H1 (cell line): Measurements from ENCODE around the gene SIN3B. TPM values are rescaled to one million over a fixed set of nuclear protein-coding genes. Genes with fewer than 3 reads are reported as not detected.

Experiments used
- CTCF ChIA-PET: fragments of 300-600 bp; sonication (Branson Sonifier 250); formaldehyde crosslinking; loops from one replicate; lab custom pipeline; 2021; ENCODE audit not compliant: partially characterized antibody; lab: Charles Lee
- POLR2A ChIA-PET: fragments of 300-600 bp; sonication (Branson Sonifier 250); formaldehyde crosslinking; loops from one replicate; lab custom pipeline; 2021; ENCODE audit warnings: inconsistent platforms; ENCODE audit not compliant: partially characterized antibody; lab: Charles Lee
- DNase-seq, 2 experiments: peaks; one replicate each; pipeline versions ENCODE4 v3.0.0 to v3.0.0-alpha.2; 2010 to 2022; ENCODE audit warnings: low spot score in 2 of 2, low read depth in 1 of 2, mixed read lengths in 1 of 2
- FAIRE-seq: peaks from 2 replicates; lab custom pipeline; 2011; peaks lifted over from hg19 to GRCh38; lab: Jason Lieb, UNC
- H2AFZ ChIP-seq: 2 replicates; pipeline ENCODE4 v1.8.1; 2012; ENCODE audit warnings: low read length, inconsistent platforms
- H2AK5ac ChIP-seq: 2 replicates; pipeline ENCODE4 v1.6.1; 2013; ENCODE audit warnings: low read depth, low read length
- H2BK120ac ChIP-seq: replicated peaks from 2 replicates; pipeline ENCODE3; 2013; ENCODE audit warnings: low read depth, low read length, inconsistent platforms
- H2BK12ac ChIP-seq: 2 replicates; pipeline ENCODE4 v1.6.1; 2013; ENCODE audit warnings: low read depth, low read length
- H2BK15ac ChIP-seq: 2 replicates; pipeline ENCODE4 v1.6.1; 2013; ENCODE audit warnings: low read length
- H2BK20ac ChIP-seq: 2 replicates; pipeline ENCODE4 v1.6.1; 2013; ENCODE audit warnings: low read length
- H2BK5ac ChIP-seq: 2 replicates; pipeline ENCODE4 v1.6.1; 2013; ENCODE audit warnings: low read depth, low read length
- H3K14ac ChIP-seq: 2 replicates; pipeline ENCODE4 v1.6.1; 2013; ENCODE audit warnings: inconsistent platforms; ENCODE audit not compliant: insufficient read length
- H3K18ac ChIP-seq: 2 replicates; pipeline ENCODE4 v1.6.1; 2013; ENCODE audit warnings: low read length; ENCODE audit errors: extremely low read depth
- H3K23ac ChIP-seq: 2 replicates; pipeline ENCODE4 v1.6.1; 2013; ENCODE audit warnings: inconsistent platforms; ENCODE audit not compliant: insufficient read length
- H3K23me2 ChIP-seq: 2 replicates; pipeline ENCODE4 v1.6.1; 2013; ENCODE audit warnings: low read depth, low read length
- H3K27ac ChIP-seq: 2 replicates; pipeline ENCODE4 v1.6.1; 2011; ENCODE audit warnings: low read depth, low read length, inconsistent platforms
- H3K27me3 ChIP-seq, 4 experiments: replicated peaks in 1 of 4; 1 replicate in 1 of 4; 2 replicates in 3 of 4; pipeline versions ENCODE4 v1.6.1 to v1.8.1; 2011 to 2013; ENCODE audit warnings: low read length in 3 of 4, mild to moderate bottlenecking in 3 of 4, inconsistent platforms in 2 of 4, mixed read lengths in 2 of 4, moderate library complexity in 1 of 4; ENCODE audit not compliant: control insufficient read depth in 3 of 4, insufficient read depth in 3 of 4; ENCODE audit errors: extremely low read depth in 1 of 4
- H3K36me3 ChIP-seq, 4 experiments: 2 replicates each; pipeline versions ENCODE4 v1.6.1 to v1.8.1; 2011 to 2013; ENCODE audit warnings: mild to moderate bottlenecking in 4 of 4, low read length in 3 of 4, moderate library complexity in 2 of 4, control low read depth in 1 of 4, inconsistent platforms in 1 of 4; ENCODE audit not compliant: insufficient read depth in 4 of 4, control insufficient read depth in 2 of 4
- H3K4ac ChIP-seq: replicated peaks from 2 replicates; pipeline ENCODE3; 2013; ENCODE audit warnings: low read length, low read depth, mixed read lengths, inconsistent platforms; ENCODE audit not compliant: insufficient read length
- H3K4me1 ChIP-seq, 4 experiments: replicated peaks in 1 of 4; 1 replicate in 1 of 4; 2 replicates in 3 of 4; pipeline versions ENCODE4 v1.6.1 to v1.8.1; 2011 to 2013; ENCODE audit warnings: low read length in 3 of 4, inconsistent platforms in 2 of 4, mixed read lengths in 1 of 4; ENCODE audit not compliant: insufficient read depth in 4 of 4, control insufficient read depth in 3 of 4
- H3K4me2 ChIP-seq, 2 experiments: 2 replicates each; pipeline versions ENCODE4 v1.6.1 to v1.8.1; 2011 to 2013; ENCODE audit warnings: low read depth in 2 of 2, low read length in 2 of 2, control low read depth in 1 of 2, inconsistent platforms in 1 of 2, mild to moderate bottlenecking in 1 of 2; ENCODE audit not compliant: insufficient read depth in 1 of 2
- H3K4me3 ChIP-seq, 4 experiments: fragments of 200-600, 300-600 bp in 1 of 4; sonication (generic), shearing (Covaris generic), sonication (Bioruptor Twin) in 1 of 4; 2 replicates each; pipeline versions ENCODE4 v1.5.1 to v1.8.1; 2011 to 2016; ENCODE audit warnings: low read length in 4 of 4, low read depth in 3 of 4, control low read depth in 2 of 4, inconsistent platforms in 2 of 4, mild to moderate bottlenecking in 2 of 4, mixed read lengths in 1 of 4, moderate library complexity in 1 of 4; ENCODE audit not compliant: insufficient read depth in 2 of 4; ENCODE audit errors: extremely low read depth in 1 of 4
- H3K56ac ChIP-seq: replicated peaks from 2 replicates; pipeline ENCODE3; 2013; ENCODE audit warnings: low read depth, mild to moderate bottlenecking, mixed read lengths, low read length, inconsistent platforms; ENCODE audit not compliant: insufficient read length
- H3K79me1 ChIP-seq: 2 replicates; pipeline ENCODE4 v1.6.1; 2013; ENCODE audit warnings: low read depth, low read length, control low read depth
- H3K79me2 ChIP-seq, 2 experiments: 2 replicates each; pipeline versions ENCODE4 v1.6.1 to v1.8.1; 2012 to 2013; ENCODE audit warnings: low read length in 2 of 2, mild to moderate bottlenecking in 2 of 2, inconsistent platforms in 1 of 2; ENCODE audit not compliant: insufficient read depth in 2 of 2, control insufficient read depth in 1 of 2
- H3K9ac ChIP-seq, 4 experiments: replicated peaks in 1 of 4; 1 replicate in 1 of 4; 2 replicates in 3 of 4; pipeline versions ENCODE4 v1.6.1 to v1.8.1; 2011 to 2013; ENCODE audit warnings: low read depth in 3 of 4, low read length in 3 of 4, control low read depth in 2 of 4, mild to moderate bottlenecking in 2 of 4, moderate library complexity in 2 of 4, inconsistent platforms in 1 of 4; ENCODE audit errors: extremely low read depth in 1 of 4
- H3K9me3 ChIP-seq, 2 experiments: 2 replicates each; pipeline versions ENCODE4 v1.6.1 to v1.8.1; 2012 to 2013; ENCODE audit warnings: mild to moderate bottlenecking in 2 of 2, moderate library complexity in 2 of 2, control low read depth in 1 of 2, inconsistent platforms in 1 of 2, low read depth in 1 of 2, low read length in 1 of 2, mixed read lengths in 1 of 2; ENCODE audit not compliant: insufficient read depth in 2 of 2
- H4K20me1 ChIP-seq, 2 experiments: replicated peaks in 1 of 2; 2 replicates each; pipeline versions ENCODE3 to v1.8.1; 2011 to 2013; ENCODE audit warnings: inconsistent platforms in 2 of 2, low read length in 2 of 2, mild to moderate bottlenecking in 1 of 2; ENCODE audit not compliant: insufficient read depth in 2 of 2, control insufficient read depth in 1 of 2
- H4K5ac ChIP-seq: 2 replicates; pipeline ENCODE4 v1.6.1; 2013; ENCODE audit warnings: low read length, low read depth, mixed read lengths, inconsistent platforms; ENCODE audit not compliant: insufficient read length
- H4K8ac ChIP-seq: 2 replicates; pipeline ENCODE4 v1.8.0; 2013; ENCODE audit warnings: mild to moderate bottlenecking, moderate library complexity, low read length, inconsistent platforms; ENCODE audit not compliant: insufficient read depth; ENCODE audit errors: extremely low read depth
- H4K91ac ChIP-seq: replicated peaks from 2 replicates; pipeline ENCODE3; 2013; ENCODE audit warnings: low read length, mixed read lengths, inconsistent platforms; ENCODE audit not compliant: insufficient read length
- ATF2 ChIP-seq: IDR thresholded peaks from 2 replicates; pipeline ENCODE4 v1.6.1; 2012; ENCODE audit warnings: low read length, inconsistent platforms
- CREB1 ChIP-seq: IDR thresholded peaks from 2 replicates; pipeline ENCODE4 v1.6.1; 2012; ENCODE audit warnings: inconsistent platforms
- PHF8 ChIP-seq: fragments of 200-600 bp; sonication (generic); conservative IDR thresholded peaks from 2 replicates; pipeline ENCODE4 v1.7.1; 2012; ENCODE audit warnings: low read depth, mild to moderate bottlenecking, inconsistent platforms, low read length, moderate library complexity
- POU5F1 ChIP-seq: IDR thresholded peaks from 2 replicates; pipeline ENCODE4 v1.6.1; 2011; ENCODE audit warnings: low read depth, mild to moderate bottlenecking, low read length, moderate library complexity
- RAD21 ChIP-seq, 2 experiments: IDR thresholded peaks in 1 of 2; conservative IDR thresholded peaks in 1 of 2; 2 replicates each; pipeline ENCODE4 v1.6.1; 2011; ENCODE audit warnings: low read depth in 2 of 2, low read length in 2 of 2, improper control_type of control experiment in 1 of 2, inconsistent platforms in 1 of 2, mild to moderate bottlenecking in 1 of 2, moderate library complexity in 1 of 2
- SIRT6 ChIP-seq: IDR thresholded peaks from one replicate; pipeline ENCODE4 v1.7.1; 2012; ENCODE audit warnings: low read length, inconsistent platforms
- SP1 ChIP-seq: IDR thresholded peaks from 2 replicates; pipeline ENCODE4 v1.6.1; 2011; ENCODE audit warnings: low read depth, low read length
- SRF ChIP-seq: IDR thresholded peaks from 2 replicates; pipeline ENCODE4 v1.6.1; 2011; ENCODE audit warnings: mild to moderate bottlenecking, low read depth, low read length, moderate library complexity
- TCF12 ChIP-seq: IDR thresholded peaks from 2 replicates; pipeline ENCODE4 v1.6.1; 2011; ENCODE audit warnings: low read depth, mild to moderate bottlenecking, low read length
- ZNF274 ChIP-seq: IDR thresholded peaks from 2 replicates; pipeline ENCODE4 v1.7.0; 2012; ENCODE audit warnings: low read length, borderline replicate concordance; ENCODE audit errors: extremely low read depth
- WGBS, 2 experiments: shearing (Covaris generic) in 1 of 2; methylation state at CpG; one replicate each; pipeline versions ENCODE4 v1.1.6 to v1.1.7; 2013 to 2015; ENCODE audit warnings: low lambda C conversion rate in 2 of 2, mixed read lengths in 2 of 2, inconsistent platforms in 1 of 2, low coverage in 1 of 2, missing lambda C conversion rate in 1 of 2; ENCODE audit not compliant: insufficient replicate concordance in 2 of 2, insufficient coverage in 1 of 2, insufficient read length in 1 of 2; ENCODE audit errors: extremely low coverage in 1 of 2, missing lambda C conversion rate in 1 of 2; 5-methylcytosine and 5-hydroxymethylcytosine counted together
- polyA plus RNA-seq, 7 experiments: library from polyadenylated mRNA; depleted of rRNA in 3 of 7; stranded (reverse) in 5 of 7; unstranded in 2 of 7; fragments of >200 nt in 5 of 7; fragments of 200-250 nt in 2 of 7; gene quantifications; 1 replicate in 5 of 7; 2 replicates in 1 of 7; 4 replicates in 1 of 7; pipeline versions ENCODE4 v1.2.1 to v1.2.3, GENCODE V29; 2011 to 2013; ENCODE audit warnings: missing spikeins in 2 of 7, mixed read lengths in 2 of 7
- total RNA-seq: library from RNA; stranded (reverse); fragmentation: NEBNext Ultra II Directional; extraction: Animal tissue kit (Norgen Biotek cat#: 25700); gene quantifications from 2 replicates; pipeline ENCODE4 v1.2.1, GENCODE V29; 2021

SIN3B gene
- total and polyA plus RNA-seq, 2 of the 8 experiments (the other 6 are each of a cell fraction or from before 2014, with no cell fraction given), result 29.5 to 71.1 TPM

DNA sequence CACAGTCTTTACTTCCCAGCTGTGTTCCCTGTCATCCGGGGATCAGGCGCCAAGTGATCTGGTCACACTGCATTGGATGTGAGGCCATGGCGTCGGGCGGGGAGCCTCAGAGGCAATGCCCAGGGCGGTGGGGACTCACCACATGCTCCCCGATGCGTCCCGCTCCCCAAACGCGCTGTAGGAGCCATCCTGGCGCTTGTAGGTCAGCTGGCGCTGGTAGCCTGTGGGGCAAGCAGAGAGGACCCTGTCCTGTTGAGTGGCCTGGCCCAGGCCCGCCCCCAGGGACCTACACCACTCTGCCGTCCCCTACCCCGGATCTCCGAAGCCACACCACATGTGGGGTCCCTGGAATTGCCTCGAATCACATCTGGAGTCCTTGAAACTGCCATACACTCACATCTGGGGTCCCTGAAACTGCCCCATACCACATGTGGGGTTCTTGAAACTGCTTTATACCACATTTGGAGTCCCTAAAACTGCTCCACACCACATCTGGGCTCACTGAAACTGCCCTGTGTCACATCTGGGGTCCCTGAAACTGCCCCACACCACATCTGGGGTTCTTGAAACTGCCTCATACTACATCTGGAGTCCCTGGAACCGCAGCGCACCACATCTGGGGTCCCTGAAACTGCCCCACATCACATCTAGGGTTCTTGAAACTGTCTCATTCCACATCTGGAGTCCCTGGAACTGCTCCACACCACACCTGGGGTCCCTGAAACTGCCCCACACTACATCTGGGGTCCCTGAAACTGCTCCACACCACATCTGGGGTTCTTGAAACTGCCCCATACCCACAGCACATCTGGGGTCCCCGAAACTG, 92.8 kb downstream of the SIN3B start:
- Histone ChIP-seq H3K79me1 (no peaks in the 10 kb centered on the region), H2AFZ (no peak overlapping the region), H3K4me1 (no peaks in the 10 kb centered on the region), H3K4me2 (no peak overlapping the region), H3K23me2 (no peaks in the 10 kb centered on the region), H3K9me3 (peaks cover 0 to 8% of the 10 kb centered on the region in 2 experiments; a peak in 2 of 4 replicates), H4K5ac (no peak overlapping the region), H2BK15ac (no peak overlapping the region), H2BK12ac (no peak overlapping the region), H3K14ac (no peak overlapping the region), H2BK5ac (no peak overlapping the region), H4K91ac (no peak overlapping the region), H3K56ac (no peak overlapping the region), H3K79me2 (no peaks in the 10 kb centered on the region), H3K27ac (no peak overlapping the region), H3K4ac (no peak overlapping the region), H3K9ac (no peak overlapping the region), H4K20me1 (no peaks in the 10 kb centered on the region), H3K36me3 (no peaks in the 10 kb centered on the region), H3K27me3 (no peaks in the 10 kb centered on the region), H3K4me3 (no peak overlapping the region), H2AK5ac (no peak overlapping the region), H2BK120ac (no peak overlapping the region), H3K23ac (no peak overlapping the region), H3K18ac (no peak overlapping the region), H2BK20ac (no peak overlapping the region), H4K8ac (no peak overlapping the region)
- no peak for DNase-seq
- ChIA-PET POLR2A (no interaction called here), CTCF (interaction anchor here (0.6 kb wide), 1 partner anchor 14 kb away, joined by 4 read pairs; no protein-coding TSS in a partner anchor)
- WGBS, 2 experiments, result 87% methylated on average over 21 of the region's 21 CpGs; no CpG with 5 or more reads in 1 of the 2 experiments
- TF ChIP-seq SRF (no peak), TCF12 (no peak), CREB1 (no peak), ZNF274 (no peak), SP1 (no peak), RAD21 (IDR thresholded peaks at IDR 0.05 in 1 of 2, conservative IDR thresholded peaks at IDR 0.05 in 1 of 2; ENCODE audit: low read depth in 2 of 2, low read length in 2 of 2) (no peak), SIRT6 (no peak), ATF2 (no peak), POU5F1 (no peak), PHF8 (no peak)
- FAIRE-seq, result no peak
